DND-41 (cell line): Measurements from ENCODE around the gene UBE2L6.

ENCODE experiments used
- CTCF ChIP-seq: IDR thresholded peaks from 2 replicates; pipeline ENCODE4 v1.5.1; 2012; ENCODE audit warnings: borderline replicate concordance, low read length, moderate library complexity, mild to moderate bottlenecking; ENCODE audit not compliant: poor library complexity, severe bottlenecking; ENCODE audit errors: extremely low read depth
- EZH2 ChIP-seq: IDR thresholded peaks from 3 replicates; pipeline ENCODE4 v1.6.1; 2012; ENCODE audit warnings: borderline replicate concordance, low read depth, mild to moderate bottlenecking, moderate library complexity, low read length, inconsistent platforms; ENCODE audit not compliant: severe bottlenecking

- TF ChIP-seq CTCF: no peak
- no peak for TF ChIP-seq EZH2
These were observed 21.6 kb downstream of the UBE2L6 start for GRCh38 chr11:57545883-57546282.
